NCI-H2227 treated with DMSO at 0.1 percent for 48 hours (cell line): ENCODE measurements around the gene PPP6R2.
"Not testable (repeated sequence)": the region's sequence is repeated elsewhere in the genome, so short reads cannot be mapped to it uniquely, and the experiment has no call there.

Experiments used
- DNase-seq: peaks from one replicate; lab custom pipeline; 2025; lab: John Stamatoyannopoulos, UW

Gene PPP6R2

DNA sequence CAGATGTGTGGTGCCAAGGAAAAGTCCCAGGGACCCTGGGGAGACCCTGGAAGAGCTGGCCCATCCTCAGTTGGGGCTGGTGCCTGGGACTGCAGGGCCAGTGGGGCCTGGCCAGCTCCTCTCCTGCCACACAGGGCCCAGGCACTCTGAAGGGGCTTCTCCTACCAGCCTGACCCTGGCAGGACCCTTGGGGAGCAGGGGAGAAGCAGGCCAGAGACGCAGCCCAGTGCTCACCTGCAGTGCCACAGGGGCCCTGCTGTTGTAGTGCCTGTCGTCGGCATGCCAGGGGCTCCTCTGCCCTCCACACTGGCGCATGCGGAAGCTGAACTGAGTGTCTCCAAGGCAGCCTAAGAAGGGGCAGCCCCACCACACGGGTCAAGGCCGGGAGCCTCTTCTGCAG, 25.5 kb upstream of the PPP6R2 start:
- no peak for DNase-seq

DNA sequence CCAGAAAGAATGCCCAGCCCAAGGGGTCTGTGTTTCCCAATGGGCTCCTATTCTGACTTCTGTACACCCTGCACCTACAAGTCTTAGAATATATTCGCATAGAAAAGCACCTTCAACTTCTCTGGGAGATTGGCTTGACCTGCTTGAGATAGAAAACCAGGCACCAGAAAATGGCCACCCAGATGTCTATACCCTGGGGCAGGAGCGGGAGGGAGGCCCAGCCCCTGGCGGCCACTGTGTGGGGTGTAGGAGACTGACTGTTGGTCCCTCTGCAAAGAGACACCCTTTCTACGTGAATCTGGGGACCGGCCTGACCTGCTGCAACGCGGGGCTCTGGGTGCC, 24.8 kb upstream of the PPP6R2 start:
- DNase-seq = no peak

DNA sequence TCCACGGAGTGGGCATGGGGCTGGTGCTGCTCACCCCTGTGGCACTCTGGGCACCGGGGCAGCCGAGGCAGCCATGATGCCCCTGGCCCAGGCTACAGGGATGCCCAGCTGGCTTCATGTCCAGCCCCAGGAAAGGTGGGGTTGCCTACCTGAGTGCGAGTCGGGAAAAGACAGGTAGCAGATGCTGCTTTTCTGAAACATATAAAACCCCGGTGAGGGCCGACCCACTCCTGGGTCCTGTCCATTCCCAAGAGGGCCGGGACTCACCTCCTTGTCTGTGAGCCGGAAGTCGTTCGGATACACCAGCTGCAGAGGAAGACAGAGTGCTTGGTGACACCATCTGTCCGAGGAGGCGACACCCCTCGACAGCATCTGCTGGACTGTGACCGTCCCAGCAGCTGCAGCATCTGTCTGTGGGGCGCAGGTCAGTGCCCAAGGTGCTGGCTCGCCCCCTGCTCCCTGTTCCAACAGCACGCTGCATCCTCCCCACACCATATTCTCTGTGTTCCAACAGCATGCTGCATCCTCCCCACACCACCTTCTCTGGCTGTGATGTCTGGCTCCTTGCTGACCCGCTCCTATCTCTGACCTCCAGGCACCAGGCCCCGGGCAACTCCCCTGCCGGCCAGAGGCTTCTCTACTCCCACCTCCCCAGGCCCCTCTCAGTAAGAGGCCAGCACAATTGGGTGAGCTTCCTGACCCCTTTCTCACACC, 24.3 kb upstream of the PPP6R2 start:
- no peak for DNase-seq

DNA sequence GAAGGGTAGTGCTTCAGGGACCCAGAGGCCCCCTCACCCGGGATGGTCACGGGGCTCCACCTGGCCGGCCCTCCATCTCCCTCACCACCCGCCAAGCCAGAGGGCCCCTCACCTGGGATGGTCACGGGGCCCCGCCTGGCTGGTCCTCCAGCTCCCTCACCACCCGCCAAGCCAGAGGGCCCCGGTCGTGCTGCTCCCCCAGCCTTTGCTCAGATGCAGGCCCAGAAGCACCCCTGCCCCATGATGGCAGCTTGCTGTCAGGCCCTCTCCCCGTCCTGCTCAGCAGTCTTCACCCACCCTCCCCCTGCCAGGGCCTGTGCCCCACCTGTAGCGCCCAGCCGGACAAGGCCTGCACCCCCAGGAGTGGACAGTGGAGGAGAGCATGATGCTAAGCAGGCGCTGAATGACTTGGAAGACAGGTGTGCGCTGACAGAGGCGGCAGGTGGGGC, 23.6 kb upstream of the PPP6R2 start:
- no peak for DNase-seq

DNA sequence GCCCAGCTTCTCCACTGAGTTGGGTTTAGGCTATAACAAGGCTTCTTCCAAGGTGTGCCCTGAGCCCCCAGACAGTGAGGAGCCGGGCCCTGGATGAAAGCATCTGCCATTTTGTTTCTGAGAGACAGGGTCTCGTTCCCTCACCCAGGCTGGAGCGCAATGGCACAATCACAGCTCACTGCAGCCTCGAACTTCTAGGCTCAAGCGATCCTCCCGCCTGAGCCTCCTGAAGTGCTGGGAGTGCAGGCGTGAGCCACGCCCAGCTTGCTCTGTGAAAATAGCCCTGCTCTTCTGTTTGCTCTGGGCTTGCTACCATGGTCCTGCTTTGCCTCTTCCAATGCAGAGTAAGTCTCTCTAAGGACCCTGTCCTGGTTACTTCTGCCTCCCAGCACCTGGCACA, 23.0 kb upstream of the PPP6R2 start:
- no peak for DNase-seq

DNA sequence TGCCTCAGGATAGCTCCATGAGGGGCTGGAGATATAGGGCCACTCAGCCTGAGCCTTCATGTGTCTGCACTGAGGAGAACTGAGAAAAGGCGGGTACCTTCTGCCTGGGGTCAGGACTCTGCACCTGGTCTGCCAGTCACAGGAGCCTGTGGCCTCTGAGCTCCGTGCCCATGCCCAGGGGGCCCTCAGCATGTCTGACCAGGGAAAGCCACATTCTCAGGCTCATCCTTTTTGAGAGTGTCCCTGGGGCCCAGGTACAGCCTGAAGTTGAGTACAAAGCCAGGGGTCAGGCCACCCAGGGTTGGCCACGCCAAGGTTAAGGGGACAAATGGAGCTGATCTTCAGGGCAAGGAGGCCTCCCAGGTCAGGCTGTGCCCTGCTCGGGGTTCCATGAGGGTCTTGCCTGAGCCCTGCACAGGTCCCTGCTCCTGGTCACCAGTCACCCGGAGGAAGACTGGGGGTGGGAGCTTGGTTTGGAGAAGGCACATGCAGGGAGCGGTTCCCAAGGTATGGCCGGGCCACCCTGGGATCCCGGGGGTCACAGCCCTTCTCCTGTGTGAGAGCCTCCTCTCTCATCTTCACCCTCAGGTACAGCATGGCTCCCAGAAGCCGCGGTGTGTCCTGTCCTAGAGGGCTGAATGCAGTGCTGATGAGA, 22.3 kb upstream of the PPP6R2 start:
- no peak for DNase-seq

DNA sequence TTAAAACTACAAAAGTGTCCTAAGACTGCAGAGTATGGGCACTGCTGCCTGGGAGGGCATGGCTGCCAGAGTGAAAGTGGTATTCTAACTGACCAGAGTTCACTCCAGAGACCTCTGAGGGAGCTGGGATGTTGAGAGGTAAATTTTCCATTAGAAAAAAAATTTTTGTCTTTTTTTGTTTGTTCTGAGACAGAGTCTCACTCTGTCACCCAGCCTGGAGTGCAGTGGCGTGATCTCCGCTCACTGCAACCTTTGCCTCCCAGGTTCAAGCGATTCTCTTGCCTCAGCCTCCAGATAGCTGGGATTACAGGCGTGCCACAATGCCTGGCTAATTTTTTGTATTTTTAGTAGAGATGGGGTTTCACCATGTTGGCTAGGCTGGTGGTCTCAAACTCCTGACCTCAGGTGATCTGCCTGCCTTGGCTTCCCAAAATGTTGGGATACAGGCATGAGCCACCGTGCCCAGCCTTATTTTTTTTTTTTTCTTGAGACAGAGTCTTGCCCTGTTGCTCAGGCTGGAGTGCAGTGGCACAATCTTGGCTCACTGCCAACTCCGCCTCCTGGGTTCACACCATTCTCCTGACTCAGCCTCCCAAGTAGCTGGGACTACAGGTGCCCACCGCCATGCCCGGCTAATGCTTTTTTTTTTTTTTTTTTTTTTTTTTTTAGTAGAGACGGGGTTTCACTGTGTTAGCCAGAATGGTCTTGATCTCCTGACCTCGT, 20.6 kb upstream of the PPP6R2 start:
- not testable (repeated sequence) for DNase-seq

DNA sequence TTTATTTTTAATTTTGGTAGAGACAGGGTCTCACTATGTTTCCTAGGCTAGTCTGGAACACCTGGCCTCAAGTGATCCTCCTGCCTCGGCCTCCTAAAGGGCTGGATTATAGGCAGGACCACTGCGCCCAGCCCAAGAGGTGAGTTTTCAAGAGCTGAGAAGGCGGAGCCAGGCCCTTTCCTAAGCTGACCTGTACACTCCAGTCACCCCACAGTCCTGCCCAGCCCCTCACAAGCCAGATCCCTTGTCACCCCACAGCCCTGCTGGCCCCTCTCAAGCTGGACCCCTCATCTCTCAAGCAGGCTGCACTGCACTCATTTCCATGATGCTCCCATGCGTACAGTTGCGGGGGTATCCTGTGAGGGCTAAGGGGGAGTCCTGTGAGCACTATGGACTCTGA, 19.2 kb upstream of the PPP6R2 start:
- no peak for DNase-seq

DNA sequence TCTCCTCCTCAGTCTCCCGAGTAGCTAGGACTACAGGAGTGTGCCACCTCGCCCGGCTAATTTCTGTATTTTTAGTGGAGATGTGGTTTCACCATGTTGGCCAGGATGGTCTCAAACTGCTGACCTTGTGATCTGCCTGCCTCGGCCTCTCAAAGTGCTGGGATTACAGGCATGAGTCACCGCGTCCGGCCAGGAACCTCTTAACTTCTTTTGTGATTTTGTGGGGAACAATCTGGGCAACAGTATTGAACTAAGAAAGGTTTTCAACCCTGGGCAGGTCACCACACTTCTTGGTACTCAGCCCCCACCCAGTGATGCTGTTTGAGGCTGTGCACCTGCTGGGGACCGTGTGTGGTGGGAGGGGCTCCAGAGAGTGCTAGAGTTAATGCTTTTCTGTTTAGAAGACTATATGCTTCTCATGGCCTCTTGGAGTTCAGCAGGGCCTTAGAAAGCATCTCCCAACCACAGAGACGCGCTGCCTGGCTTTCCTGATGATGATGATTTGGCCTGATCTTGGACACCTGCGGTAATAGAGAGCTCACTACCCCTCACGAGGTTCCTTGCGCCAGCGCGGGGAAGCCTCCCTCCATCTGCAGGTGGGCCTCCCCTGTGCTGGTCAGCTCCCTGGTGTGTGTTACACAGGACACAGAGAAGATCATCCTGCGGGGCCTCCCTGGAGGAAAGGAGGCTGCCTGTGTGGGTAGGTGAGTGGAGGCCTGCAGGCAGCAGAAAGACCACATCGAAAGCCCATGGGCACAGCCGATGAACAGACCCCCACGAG, 17.5 kb upstream of the PPP6R2 start:
- DNase-seq = no peak

DNA sequence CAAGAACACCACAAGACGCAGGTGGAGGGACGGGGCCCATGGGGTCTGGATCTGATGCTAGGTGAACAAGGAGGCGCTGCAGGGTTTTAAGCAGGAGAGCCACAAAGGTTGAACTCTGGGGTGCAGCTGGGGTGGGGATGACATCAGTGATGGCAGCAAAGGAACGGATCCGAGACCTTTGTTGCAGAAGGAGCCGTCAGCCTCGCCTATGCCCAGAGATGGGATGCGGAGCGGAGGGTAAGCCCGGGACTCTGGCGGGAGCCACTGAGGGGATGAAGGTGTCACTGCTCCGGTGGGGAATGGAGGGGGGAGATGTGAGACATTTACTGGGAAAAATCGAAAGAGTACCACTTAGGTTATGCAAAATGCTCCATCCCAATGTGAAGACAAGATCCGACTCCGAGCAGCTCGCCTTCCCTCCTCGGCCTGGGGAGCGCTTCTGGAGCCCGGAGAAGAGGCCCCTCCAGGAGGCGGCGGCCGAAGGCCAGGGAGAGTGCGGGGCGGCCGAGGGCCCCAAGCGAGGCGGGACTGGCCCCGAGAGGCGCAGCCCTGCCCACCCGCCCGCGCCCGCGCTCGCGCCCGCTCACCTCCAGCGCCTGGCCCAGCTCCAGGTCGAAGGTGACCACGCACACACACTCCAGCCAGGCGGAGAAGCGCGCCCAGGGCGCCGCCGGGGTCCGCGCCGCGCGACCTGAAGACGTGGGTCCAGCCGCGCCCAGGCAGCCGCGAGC, 16.7 kb upstream of the PPP6R2 start:
- no peak for DNase-seq

DNA sequence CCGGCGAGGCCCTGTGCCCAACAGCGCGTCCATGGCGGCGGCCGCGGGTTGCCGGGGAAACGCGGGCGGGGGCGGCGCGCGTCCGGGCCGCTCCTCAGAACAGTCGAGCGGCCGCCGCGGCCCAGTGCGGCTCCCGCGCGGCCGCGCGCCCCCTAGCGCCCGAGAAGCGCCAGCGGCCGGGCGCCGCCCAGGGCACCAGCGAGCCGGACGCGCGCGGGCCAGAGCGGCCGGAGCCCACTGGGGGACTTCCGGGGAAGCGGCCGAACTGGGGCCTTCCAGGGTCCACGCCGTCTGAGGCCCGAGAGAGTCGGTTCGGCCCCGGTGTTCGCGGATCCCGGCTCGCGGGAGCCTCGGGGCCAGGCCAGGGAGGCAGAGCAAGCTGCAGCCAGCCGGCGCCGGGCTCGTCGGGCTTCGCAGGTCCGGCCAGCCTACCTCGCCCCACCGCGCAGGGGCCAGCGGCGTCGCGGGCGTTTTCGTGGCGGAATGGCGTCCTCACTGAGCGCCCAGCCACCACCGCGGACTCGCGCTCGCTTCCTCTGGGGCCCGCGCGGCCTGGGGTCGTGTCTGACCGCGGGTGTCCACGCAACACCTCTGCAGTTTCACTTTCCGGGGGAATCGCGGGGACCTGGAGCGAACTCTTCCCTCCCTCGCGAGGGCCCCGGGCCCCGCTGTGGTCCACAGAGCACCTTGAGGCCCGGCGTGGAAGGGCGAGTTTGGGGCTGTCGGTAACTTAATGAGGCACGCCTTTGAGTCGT, 16.0 kb upstream of the PPP6R2 start, which contains the start of gene DENND6B:
TSS of gene DENND6B (minus strand) at position 57 of the 755 bp plus-strand sequence. CDS start at position 33, 24 bp downstream.
- DNase-seq = peak; percentile 72

DNA sequence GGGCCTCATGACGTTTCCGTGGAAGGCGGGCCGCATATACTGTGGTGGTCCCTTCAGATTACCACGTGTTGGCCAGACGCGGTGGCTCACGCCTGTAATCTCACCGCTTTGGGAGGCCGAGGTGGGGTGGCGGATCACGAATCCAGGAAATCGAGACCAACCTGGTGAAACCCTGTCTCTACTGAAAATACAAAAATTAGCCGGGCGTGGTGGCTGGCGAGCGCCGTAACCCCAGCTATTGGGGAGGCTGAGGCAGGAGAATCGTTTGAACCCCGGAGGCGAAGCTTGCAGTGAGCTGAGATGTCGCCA, 15.5 kb upstream of the PPP6R2 start:
- DNase-seq = no peak

DNA sequence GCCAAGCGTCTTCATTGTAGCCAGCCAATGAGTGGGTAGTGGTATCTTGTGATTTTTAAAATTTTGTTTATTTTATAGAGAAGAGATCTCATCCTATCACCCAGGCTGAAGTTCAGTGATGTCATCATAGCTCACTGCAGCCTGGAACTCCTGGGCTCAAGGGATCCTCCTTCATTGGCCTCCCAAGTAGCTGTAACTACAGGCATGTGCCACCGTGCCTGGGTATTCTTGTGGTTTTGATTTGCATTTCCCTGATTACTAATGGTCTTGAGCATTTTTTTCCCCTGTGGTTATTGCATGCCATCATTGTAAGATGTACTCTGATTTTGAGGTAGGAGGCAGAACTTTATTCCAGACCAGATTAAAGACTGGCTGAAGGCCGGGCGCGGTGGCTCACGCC, 13.9 kb upstream of the PPP6R2 start:
- DNase-seq = no peak

DNA sequence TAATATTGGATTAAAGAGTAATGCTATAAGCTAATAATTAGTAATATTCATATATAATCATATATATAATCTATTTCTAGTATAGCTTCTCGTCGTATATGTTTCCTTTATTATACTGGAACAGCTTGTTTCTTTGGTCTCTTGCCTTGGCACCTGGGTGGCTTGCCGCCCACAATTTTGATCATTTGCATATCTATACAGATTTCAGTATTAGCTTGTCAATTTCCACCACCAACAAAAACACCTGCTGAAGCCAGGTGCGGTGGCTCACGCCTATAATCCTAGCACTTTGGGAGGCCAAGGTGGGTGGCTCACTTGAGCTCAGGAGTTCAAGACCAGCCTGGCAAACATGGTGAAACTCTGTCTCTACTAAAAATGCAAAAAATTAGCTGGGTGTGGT, 8.7 kb upstream of the PPP6R2 start:
- DNase-seq = not testable (repeated sequence)

DNA sequence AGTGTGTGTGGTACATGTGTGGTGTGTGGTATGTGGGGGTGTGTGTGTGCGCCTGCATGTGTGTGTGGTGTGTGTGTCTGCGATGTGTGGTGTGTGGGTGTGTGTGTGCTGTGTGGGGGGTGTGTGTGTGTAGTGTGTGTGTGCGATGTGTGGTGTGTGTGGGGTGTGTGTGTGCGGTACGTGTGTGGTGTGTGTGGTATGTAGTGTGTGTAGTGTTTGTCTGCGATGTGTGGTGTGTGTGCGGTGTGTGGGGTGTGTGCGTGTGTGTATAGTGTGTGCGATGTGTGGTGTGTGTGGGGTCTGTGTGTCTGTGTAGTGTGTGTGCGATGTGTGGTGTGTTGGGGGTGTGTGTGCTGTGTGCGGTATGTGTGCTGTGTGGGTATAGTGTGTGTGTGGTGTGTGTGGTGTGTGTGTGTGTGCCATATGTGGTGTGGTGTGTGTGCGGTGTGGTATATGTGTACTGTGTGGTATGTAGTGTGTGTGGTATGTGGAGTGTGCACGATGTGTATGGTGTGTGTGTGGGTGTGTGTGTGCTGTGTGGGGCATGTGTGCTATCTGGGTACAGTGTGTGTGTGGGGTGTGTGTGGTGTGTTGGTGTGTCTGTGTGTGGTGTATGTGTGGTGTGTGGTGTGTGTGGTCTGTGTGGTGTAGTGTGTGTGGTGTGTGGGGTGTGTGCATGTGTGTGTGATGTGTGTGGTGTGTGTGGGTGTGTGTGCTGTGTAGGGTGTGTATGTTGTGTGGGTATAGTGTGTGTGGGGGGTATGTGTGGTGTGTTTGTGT, 5.7 kb upstream of the PPP6R2 start:
- DNase-seq = no peak

DNA sequence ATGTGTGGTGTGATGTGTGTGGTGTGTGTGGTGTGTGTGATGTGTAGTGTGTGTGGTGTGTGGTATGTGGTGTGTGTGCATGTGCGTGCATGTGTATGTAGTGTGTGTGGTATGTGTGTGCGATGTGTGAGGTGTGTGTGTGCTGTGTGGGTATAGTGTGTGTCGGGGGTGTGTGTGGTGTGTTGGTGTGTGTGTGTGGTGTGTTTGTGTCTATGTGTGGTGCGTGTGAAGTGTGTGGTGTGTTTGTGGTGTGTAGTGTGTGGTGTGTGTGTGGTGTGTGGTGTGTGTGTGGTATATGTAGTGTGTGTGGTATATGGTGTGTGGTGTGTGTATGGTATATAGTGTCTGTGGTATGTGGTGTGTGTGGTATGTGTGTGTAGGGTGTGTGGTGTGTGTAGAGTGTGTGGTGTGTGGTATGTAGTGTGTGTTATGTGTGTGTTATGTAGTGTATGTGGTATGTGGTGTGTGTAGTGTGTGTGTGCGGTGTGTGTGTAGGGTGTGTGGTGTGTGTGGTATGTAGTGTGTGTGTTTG, 5.0 kb upstream of the PPP6R2 start:
- no peak for DNase-seq

DNA sequence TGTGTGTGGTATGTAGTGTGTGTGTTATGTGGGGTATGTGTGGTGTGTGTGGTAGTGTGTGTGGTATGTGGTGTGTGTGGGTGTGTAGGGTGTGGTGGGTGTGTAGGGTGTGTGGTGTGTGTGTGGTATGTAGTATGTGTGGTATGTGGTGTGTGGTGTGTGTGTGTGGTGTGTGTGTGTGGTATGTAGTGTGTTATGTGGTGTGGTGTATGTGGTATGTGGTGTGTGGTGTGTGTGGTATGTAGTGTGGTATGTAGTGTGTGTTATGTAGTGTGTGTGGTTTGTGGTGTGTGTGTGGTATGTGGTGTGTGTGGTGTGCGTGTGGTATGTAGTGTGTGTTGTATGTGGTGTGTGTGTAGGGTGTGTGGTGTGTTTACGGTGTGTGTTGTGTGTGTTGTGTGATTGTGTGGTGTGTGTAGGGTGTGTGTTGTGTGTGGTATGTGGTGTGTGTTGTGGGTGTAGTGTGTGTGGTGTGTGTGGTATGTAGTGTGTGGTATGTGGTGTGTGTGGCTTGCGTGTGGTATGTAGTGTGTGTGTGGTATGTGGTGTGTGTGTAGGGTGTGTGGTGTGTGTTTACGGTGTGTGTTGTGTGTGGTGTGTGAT, 4.2 kb upstream of the PPP6R2 start:
- no peak for DNase-seq

DNA sequence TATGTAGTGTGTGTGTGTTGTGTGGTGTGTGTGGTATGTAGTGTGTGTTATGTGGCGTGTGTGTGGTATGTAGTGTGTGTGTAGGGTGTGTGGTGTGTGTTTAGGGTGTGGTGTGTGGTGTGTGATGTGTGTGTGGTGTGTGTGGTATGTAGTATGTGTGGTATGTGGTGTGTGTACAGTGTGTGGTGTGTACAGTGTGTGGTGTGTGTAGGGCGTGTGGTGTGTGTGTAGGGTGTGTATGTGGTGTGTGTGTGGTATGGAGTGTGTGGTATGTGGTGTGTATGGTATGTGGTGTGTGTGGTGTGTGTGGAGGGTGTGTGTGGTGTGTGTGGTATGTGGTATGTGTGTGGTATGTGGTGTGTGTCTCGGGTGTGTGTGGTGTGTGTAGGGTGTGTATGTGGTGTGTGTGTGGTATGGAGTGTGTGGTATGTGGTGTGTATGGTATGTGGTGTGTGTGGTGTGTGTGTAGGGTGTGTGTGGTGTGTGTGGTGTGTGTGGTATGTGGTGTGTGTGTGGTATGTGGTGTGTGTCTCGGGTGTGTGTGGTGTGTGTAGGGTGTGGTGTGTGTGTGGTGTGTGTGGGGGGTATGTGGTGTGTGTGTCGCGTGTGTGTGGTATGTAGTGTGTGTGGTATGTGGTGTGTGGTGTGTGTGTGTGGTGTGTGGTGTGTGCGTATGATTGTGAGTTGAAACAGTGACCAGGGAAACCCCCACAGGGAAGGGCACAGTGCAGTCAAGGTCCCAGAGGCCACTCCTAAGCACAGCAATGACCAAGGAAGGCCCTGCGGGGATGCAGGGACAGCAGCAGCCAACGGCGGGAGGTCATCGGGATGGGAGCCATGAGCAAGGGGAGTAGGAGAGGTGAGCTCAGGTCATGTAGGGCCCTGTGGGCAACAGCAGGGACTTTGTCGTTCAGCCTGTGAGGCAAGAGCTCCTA, 2.9 kb upstream of the PPP6R2 start:
- no peak for DNase-seq
